HCT116 (cell line): ENCODE data around the gene WNT5B. TPM values are rescaled to one million over a fixed set of nuclear protein-coding genes. Genes with fewer than 3 reads are reported as not detected.

Experiments used
- ATAC-seq: fragments of 200-7000 bp; cut with Tn5 transposase; 2 replicates; pipeline ENCODE4 v1.9.1; 2020; ENCODE audit warnings: mild to moderate bottlenecking, moderate library complexity
- BruUV-seq: library from RNA; stranded (reverse); fragments of 400-500 nt; replicated peaks from 2 replicates; lab custom pipeline; 2021; lab: Mats Ljungman, UMichigan
- CTCF ChIA-PET: fragments of 300-600 bp; sonication (Branson Sonifier 250); formaldehyde crosslinking; loops from one replicate; lab custom pipeline; 2021; ENCODE audit warnings: antibody characterized with exemption; lab: Charles Lee
- POLR2A ChIA-PET: fragments of 300-600, 350-600 bp; sonication (Branson Sonifier 250); formaldehyde crosslinking; loops from one replicate; lab custom pipeline; 2021; ENCODE audit warnings: antibody characterized with exemption; lab: Charles Lee
- RAD21 ChIA-PET, 2 experiments: fragments of 300-600 bp; sonication (Branson Sonifier 250); formaldehyde crosslinking; loops; one replicate each; lab custom pipeline; 2023; ENCODE audit warnings: low total read pairs in 2 of 2; ENCODE audit not compliant: uncharacterized antibody in 2 of 2, unreplicated experiment in 2 of 2, low non-redundant PET in 1 of 2; lab: Charles Lee
- DNase-seq: peaks from one replicate; pipeline ENCODE4 v3.0.0-alpha.2; 2010; ENCODE audit warnings: low read depth, low spot score
- H2AFZ ChIP-seq: fragments of 200-600 bp; shearing (Covaris generic), sonication (generic); 2 replicates; pipeline ENCODE4 v1.6.1; 2017; ENCODE audit warnings: low read depth, mixed run types, mixed read lengths, antibody characterized with exemption, low read length; ENCODE audit not compliant: poor library complexity, severe bottlenecking
- H3K27ac ChIP-seq: 2 replicates; pipeline ENCODE4 v1.5.1; 2012; ENCODE audit warnings: low read depth, low read length
- H3K27me3 ChIP-seq: fragments of 200-600 bp; sonication (generic); 2 replicates; pipeline ENCODE4 v1.6.1; 2016; ENCODE audit warnings: mixed run types, low read length, mixed read lengths; ENCODE audit not compliant: insufficient read depth
- H3K36me3 ChIP-seq, 2 experiments: fragments of 200-500 bp in 1 of 2; fragments of 200-600 bp in 1 of 2; sonication (Bioruptor generic) in 1 of 2; sonication (generic) in 1 of 2; 2 replicates each; pipeline versions ENCODE4 v1.5.1 to v1.6.1; 2014 to 2016; ENCODE audit warnings: low read length in 2 of 2, inconsistent platforms in 1 of 2, mixed read lengths in 1 of 2, mixed run types in 1 of 2; ENCODE audit not compliant: insufficient read depth in 2 of 2, control insufficient read depth in 1 of 2
- H3K4me1 ChIP-seq, 2 experiments: fragments of 200-600 bp in 1 of 2; sonication (generic) in 1 of 2; 2 replicates each; pipeline versions ENCODE4 v1.5.1 to v1.6.1; 2012 to 2017; ENCODE audit warnings: low read length in 2 of 2, inconsistent platforms in 1 of 2, mild to moderate bottlenecking in 1 of 2, mixed read lengths in 1 of 2, mixed run types in 1 of 2, moderate library complexity in 1 of 2; ENCODE audit not compliant: insufficient read depth in 2 of 2, control insufficient read depth in 1 of 2
- H3K4me2 ChIP-seq: fragments of 200-600 bp; sonication (generic); 2 replicates; pipeline ENCODE4 v1.6.1; 2017; ENCODE audit warnings: mixed run types, low read length, mixed read lengths
- H3K4me3 ChIP-seq, 2 experiments: fragments of 200-600 bp in 1 of 2; sonication (generic) in 1 of 2; replicated peaks in 1 of 2; 2 replicates each; pipeline ENCODE4 v1.5.1; 2011 to 2016; ENCODE audit warnings: low read length in 2 of 2, control low read depth in 1 of 2, low read depth in 1 of 2, mild to moderate bottlenecking in 1 of 2, mixed read lengths in 1 of 2, mixed run types in 1 of 2
- H3K79me2 ChIP-seq: fragments of 200-600 bp; sonication (generic); 2 replicates; pipeline ENCODE4 v1.6.1; 2017; ENCODE audit warnings: mild to moderate bottlenecking, mixed run types, low read length, moderate library complexity, mixed read lengths; ENCODE audit not compliant: insufficient read depth
- H3K9ac ChIP-seq: fragments of 200-600 bp; sonication (generic); 2 replicates; pipeline ENCODE4 v1.6.1; 2016; ENCODE audit warnings: low read length, mixed read lengths
- H3K9me2 ChIP-seq: fragments of 200-600 bp; sonication (generic), shearing (Covaris generic); 2 replicates; pipeline ENCODE4 v1.6.1; 2017; ENCODE audit warnings: mixed run types, mild to moderate bottlenecking, moderate library complexity; ENCODE audit not compliant: insufficient read depth
- H3K9me3 ChIP-seq, 2 experiments: fragments of 200-500 bp in 1 of 2; fragments of 200-600 bp in 1 of 2; sonication (Bioruptor generic) in 1 of 2; sonication (generic) in 1 of 2; 2 replicates each; pipeline ENCODE4 v1.6.1; 2014 to 2017; ENCODE audit warnings: low read length in 2 of 2, mixed read lengths in 2 of 2, inconsistent platforms in 1 of 2, low read depth in 1 of 2, mild to moderate bottlenecking in 1 of 2, mixed run types in 1 of 2, moderate library complexity in 1 of 2; ENCODE audit not compliant: control insufficient read depth in 1 of 2, insufficient read depth in 1 of 2
- H4K20me1 ChIP-seq: fragments of 200-600 bp; sonication (generic), shearing (Covaris generic); 2 replicates; pipeline ENCODE4 v1.6.1; 2017; ENCODE audit warnings: mixed run types, mild to moderate bottlenecking, moderate library complexity; ENCODE audit not compliant: insufficient read depth
- CBX3 ChIP-seq: IDR thresholded peaks from 2 replicates; pipeline ENCODE4 v1.6.1; 2012; ENCODE audit warnings: low read depth
- EGR1 ChIP-seq: IDR thresholded peaks from 2 replicates; pipeline ENCODE4 v1.6.1; 2012; ENCODE audit warnings: low read depth
- EZH2 ChIP-seq: fragments of 200-600 bp; sonication (generic); IDR thresholded peaks from 2 replicates; pipeline ENCODE4 v1.6.1; 2017; ENCODE audit warnings: antibody characterized with exemption, mixed run types
- EZH2phosphoT487 ChIP-seq: fragments of 200-600 bp; IDR thresholded peaks from 2 replicates; pipeline ENCODE4 v1.6.1; 2018; ENCODE audit warnings: antibody characterized with exemption, borderline replicate concordance
- MAX ChIP-seq: IDR thresholded peaks from 2 replicates; pipeline ENCODE4 v1.6.1; 2012
- POLR2A ChIP-seq: IDR thresholded peaks from 2 replicates; pipeline ENCODE4 v1.7.0; 2011; ENCODE audit warnings: borderline replicate concordance; ENCODE audit not compliant: insufficient read depth, insufficient read length; ENCODE audit errors: extremely low read depth
- POLR2AphosphoS5 ChIP-seq: IDR thresholded peaks from 2 replicates; pipeline ENCODE4 v1.6.1; 2011; ENCODE audit warnings: mild to moderate bottlenecking, low read depth, low read length, moderate library complexity
- RAD21 ChIP-seq: IDR thresholded peaks from 2 replicates; pipeline ENCODE4 v1.6.1; 2012; ENCODE audit warnings: low read depth, mild to moderate bottlenecking
- REST ChIP-seq: IDR thresholded peaks from 2 replicates; pipeline ENCODE4 v1.6.1; 2012; ENCODE audit warnings: low read depth
- SP1 ChIP-seq: IDR thresholded peaks from 2 replicates; pipeline ENCODE4 v1.6.1; 2012; ENCODE audit warnings: low read depth
- SRF ChIP-seq: IDR thresholded peaks from 2 replicates; pipeline ENCODE4 v1.6.1; 2012; ENCODE audit warnings: low read depth
- TCF7L2 ChIP-seq: IDR thresholded peaks from 2 replicates; pipeline ENCODE4 v1.7.0; 2011; ENCODE audit warnings: borderline replicate concordance, inconsistent platforms; ENCODE audit not compliant: insufficient read depth, insufficient read length; ENCODE audit errors: extremely low read depth
- YY1 ChIP-seq: IDR thresholded peaks from 2 replicates; pipeline ENCODE4 v1.6.1; 2011; ENCODE audit warnings: low read length, low read depth, moderate library complexity, mild to moderate bottlenecking; ENCODE audit not compliant: insufficient replicate concordance; ENCODE audit errors: extremely low read depth
- ZBTB33 ChIP-seq: IDR thresholded peaks from 2 replicates; pipeline ENCODE4 v1.6.1; 2011; ENCODE audit warnings: mild to moderate bottlenecking, low read length, moderate library complexity; ENCODE audit not compliant: insufficient replicate concordance; ENCODE audit errors: extremely low read depth
- intact Hi-C: fragments of 100-400 bp; cut with micrococcal nuclease; formaldehyde crosslinking; loops from 2 replicates; pipeline ENCODE4 v1.10.0; 2022
- total RNA-seq: library from RNA; stranded (reverse); gene quantifications from one replicate; pipeline ENCODE4 v1.2.1, GENCODE V29; 2021; ENCODE audit not compliant: unreplicated experiment

WNT5B gene
- total RNA-seq, 1 experiment from 2014 or later: 0.52 TPM

- ChIA-PET CTCF (interaction anchor here (1.6 kb wide), 1 partner anchor 8 kb away, joined by 4 read pairs; no protein-coding TSS in a partner anchor), POLR2A (no interaction called here), RAD21 (no interaction called here)
- DNase-seq (no peak), ATAC-seq (no peak)
- Histone ChIP-seq H3K36me3 (no peaks in the 10 kb centered on the region), H3K79me2 (peaks cover 44% of the 10 kb centered on the region), H2AFZ (no peak overlapping the region), H3K9me2 (no peaks in the 10 kb centered on the region), H3K4me3 (no peak overlapping the region), H3K4me2 (peak overlapping the region; percentile 20; the same call in 1 of the 2 replicates), H3K9ac (no peak overlapping the region), H4K20me1 (no peaks in the 10 kb centered on the region), H3K4me1 (peaks cover 25 to 33% of the 10 kb centered on the region in 2 experiments), H3K9me3 (no peaks in the 10 kb centered on the region), H3K27me3 (no peaks in the 10 kb centered on the region), H3K27ac (no peak overlapping the region)
- intact Hi-C loops: no loop called here
- TF ChIP-seq EGR1: no peak
- TSS peak; percentile 59 for BruUV-seq
These were observed 37.5 kb upstream of the WNT5B start for GRCh38 chr12:1591543-1591942.

- H3K9ac ChIP-seq: no peak overlapping the region
- intact Hi-C loops: no loop called here
- CTCF ChIA-PET: interaction anchor here (1.5 to 1.6 kb wide), 2 partner anchors 9 to 14 kb away, joined by 3 to 4 read pairs; no protein-coding TSS in a partner anchor
These were observed 36.4 kb upstream of the WNT5B start for GRCh38 chr12:1592444-1593173.

More at GRCh38 chr12:1592444-1593173, 36.4 kb upstream of the WNT5B start:
- Histone ChIP-seq H4K20me1 (no peaks in the 10 kb centered on the region), H3K4me1 (peaks cover 25 to 33% of the 10 kb centered on the region in 2 experiments), H2AFZ (no peak overlapping the region), H3K27ac (peak overlapping the region; percentile 98; the same call in 1 of the 2 replicates), H3K9me3 (no peaks in the 10 kb centered on the region), H3K9me2 (no peaks in the 10 kb centered on the region), H3K4me3 (peak overlapping the region; percentile 60 to 79), H3K27me3 (no peaks in the 10 kb centered on the region), H3K4me2 (peak overlapping the region; percentile 92), H3K36me3 (no peaks in the 10 kb centered on the region), H3K79me2 (peaks cover 44% of the 10 kb centered on the region)
- ATAC-seq (no peak), DNase-seq (no peak)
- BruUV-seq: no TSS peak
- POLR2A ChIA-PET: no interaction called here
- RAD21 ChIA-PET: no interaction called here
- TF ChIP-seq SRF (no peak), MAX (no peak), EZH2 (no peak), POLR2AphosphoS5 (no peak), SP1 (no peak), POLR2A (no peak), RAD21 (no peak), REST (no peak), CBX3 (no peak), ZBTB33 (no peak), TCF7L2 (no peak), YY1 (no peak), EZH2phosphoT487 (no peak)
